ENCODE measurements around the gene RBBP8NL. TPM values are rescaled to one million over a fixed set of nuclear protein-coding genes. Genes with fewer than 3 reads are reported as not detected.
A peak's percentile ranks its signal among the peaks of the same experiment; 100 is the strongest.

RBBP8NL gene
- total RNA-seq, 1 experiment from 2014 or later: 0.28 TPM

DNA sequence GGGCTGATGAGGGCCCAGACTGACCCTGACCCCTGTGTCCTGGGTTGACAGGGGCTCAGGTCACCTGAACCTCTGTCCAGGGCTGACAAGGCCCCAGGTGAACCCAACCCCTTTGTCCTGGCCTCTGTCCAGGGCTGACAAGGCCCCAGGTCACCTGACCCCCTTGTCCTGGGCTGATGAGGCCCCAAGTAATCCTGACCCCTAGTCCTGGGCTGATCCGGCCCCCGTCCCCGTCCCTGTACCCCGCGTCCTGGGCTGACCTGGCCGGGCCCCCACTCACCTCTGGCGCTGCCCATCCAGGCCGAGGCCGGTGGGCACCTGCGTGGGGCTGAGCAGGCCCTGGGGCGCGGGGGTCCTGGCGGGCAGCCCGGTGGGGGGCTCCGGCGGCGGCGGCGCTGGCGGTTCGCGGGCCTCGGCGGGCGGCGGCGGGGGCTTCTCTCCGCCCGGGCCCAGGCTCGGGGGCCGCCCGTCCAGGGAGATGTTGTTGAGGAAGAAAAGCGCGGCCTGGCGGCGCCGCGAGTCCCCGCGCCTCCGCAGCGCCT lies 20.6 kb downstream of the RBBP8NL start:
- no peaks in the 10 kb centered on the region for H3K27me3 ChIP-seq (ENCODE audit: insufficient read depth, low read length)
- WGBS (ENCODE audit: extremely low coverage, insufficient read length, low lambda C conversion rate): no CpG with 5 or more reads among the region's 42 CpGs
- no peak for DNase-seq
- Mint-ChIP-seq H3K9me3 (no peaks in the 10 kb centered on the region), H3K36me3 (ENCODE audit: insufficient read depth in 1 of 3, low read depth in 3 of 3) (no peaks in the 10 kb centered on the region; a peak in 1 of 7 replicates), H3K4me1 (peaks cover 9 to 15% of the 10 kb centered on the region in 2 experiments), H3K4me3 (peak overlapping the region; percentile 68 to 81), H3K27me3 (ENCODE audit: low read depth) (peaks cover 16% of the 10 kb centered on the region), H3K27ac (no peak overlapping the region)
- no peak overlapping the region for H3K23ac ChIP-seq (ENCODE audit: insufficient read length, low read depth, low read length)
- no peaks in the 10 kb centered on the region for H3K23me2 ChIP-seq (ENCODE audit: insufficient read length, low read depth, low read length, poor library complexity, severe bottlenecking)
- H2BK120ac ChIP-seq (ENCODE audit: low read depth, low read length, poor library complexity, severe bottlenecking): no peak overlapping the region
- no peak overlapping the region for H4K8ac ChIP-seq (replicated peaks; ENCODE audit: insufficient read length, low read depth, low read length)
- H2BK15ac ChIP-seq (ENCODE audit: low read depth, low read length): no peak overlapping the region
- no peak overlapping the region for H2AK5ac ChIP-seq (ENCODE audit: insufficient read length, low read length)
- no peaks in the 10 kb centered on the region for H3K79me1 ChIP-seq (ENCODE audit: insufficient read depth, low read depth, low read length, poor library complexity, severe bottlenecking)
- H3K79me2 ChIP-seq (ENCODE audit: insufficient read depth, low read length): no peaks in the 10 kb centered on the region
- no peak overlapping the region for H4K5ac ChIP-seq (ENCODE audit: insufficient read length, low read depth, low read length)
- no peaks in the 10 kb centered on the region for H3K9me3 ChIP-seq (ENCODE audit: control insufficient read depth, low read depth, low read length)
- no peak overlapping the region for H3K14ac ChIP-seq (ENCODE audit: insufficient read depth, low read length)
- H3K4ac ChIP-seq (ENCODE audit: low read depth, low read length): no peak overlapping the region
- no peak overlapping the region for H2AFZ ChIP-seq (ENCODE audit: low read length)
- no peak overlapping the region for H4K91ac ChIP-seq (ENCODE audit: insufficient read length, low read depth, low read length)
- peak overlapping the region; percentile 41 for H3K4me2 ChIP-seq (ENCODE audit: insufficient read depth, insufficient read length, low read length)
- H4K20me1 ChIP-seq (ENCODE audit: control insufficient read depth, insufficient read depth, insufficient read length): no peaks in the 10 kb centered on the region
- no peak overlapping the region for H2BK12ac ChIP-seq (ENCODE audit: insufficient read length, low read depth, low read length)
- no peak overlapping the region for H3K56ac ChIP-seq (ENCODE audit: insufficient read length, low read depth, low read length)
- no peak overlapping the region for H2BK20ac ChIP-seq (ENCODE audit: low read depth, low read length, poor library complexity, severe bottlenecking)
- H3T11ph ChIP-seq (ENCODE audit: low read length): no peak overlapping the region
- H2BK5ac ChIP-seq (ENCODE audit: insufficient read length, low read length): no peak overlapping the region
- TF ChIP-seq, protein P1, sequence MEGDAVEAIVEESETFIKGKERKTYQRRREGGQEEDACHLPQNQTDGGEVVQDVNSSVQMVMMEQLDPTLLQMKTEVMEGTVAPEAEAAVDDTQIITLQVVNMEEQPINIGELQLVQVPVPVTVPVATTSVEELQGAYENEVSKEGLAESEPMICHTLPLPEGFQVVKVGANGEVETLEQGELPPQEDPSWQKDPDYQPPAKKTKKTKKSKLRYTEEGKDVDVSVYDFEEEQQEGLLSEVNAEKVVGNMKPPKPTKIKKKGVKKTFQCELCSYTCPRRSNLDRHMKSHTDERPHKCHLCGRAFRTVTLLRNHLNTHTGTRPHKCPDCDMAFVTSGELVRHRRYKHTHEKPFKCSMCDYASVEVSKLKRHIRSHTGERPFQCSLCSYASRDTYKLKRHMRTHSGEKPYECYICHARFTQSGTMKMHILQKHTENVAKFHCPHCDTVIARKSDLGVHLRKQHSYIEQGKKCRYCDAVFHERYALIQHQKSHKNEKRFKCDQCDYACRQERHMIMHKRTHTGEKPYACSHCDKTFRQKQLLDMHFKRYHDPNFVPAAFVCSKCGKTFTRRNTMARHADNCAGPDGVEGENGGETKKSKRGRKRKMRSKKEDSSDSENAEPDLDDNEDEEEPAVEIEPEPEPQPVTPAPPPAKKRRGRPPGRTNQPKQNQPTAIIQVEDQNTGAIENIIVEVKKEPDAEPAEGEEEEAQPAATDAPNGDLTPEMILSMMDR (conservative IDR thresholded peaks at IDR 0.05): no peak
- no peak overlapping the region for H3K27ac ChIP-seq (ENCODE audit: insufficient read length, low read depth, low read length)
- no peaks in the 10 kb centered on the region for H3K4me1 ChIP-seq (ENCODE audit: insufficient read depth, low read length)
- H3K18ac ChIP-seq (ENCODE audit: insufficient read length, low read depth, low read length): no peak overlapping the region
- peak overlapping the region; percentile 16 for H3K9ac ChIP-seq (ENCODE audit: extremely low read depth, insufficient read length, low read length)

Measured in H9 (cell line).